Activated CD8-positive, alpha-beta T cell treated with anti-CD3 and anti-CD28 coated beads for 36 hours (primary cell): ENCODE results near the gene FCRL2. TPM values are rescaled to one million over a fixed set of nuclear protein-coding genes. Genes with fewer than 3 reads are reported as not detected.

Source experiments
- ATAC-seq: fragments of 200-7000 bp; cut with Tn5 transposase; one replicate; pipeline ENCODE4 v1.10.0; 2021; ENCODE audit warnings: mild to moderate bottlenecking, moderate library complexity
- CTCF ChIA-PET: fragments of 350-600 bp; sonication (Branson Sonifier 250); formaldehyde crosslinking; loops from one replicate; lab custom pipeline; 2021; ENCODE audit warnings: antibody characterized with exemption; lab: Charles Lee
- POLR2A ChIA-PET: fragments of 350-600 bp; sonication (Branson Sonifier 250); formaldehyde crosslinking; loops from one replicate; lab custom pipeline; 2021; ENCODE audit warnings: antibody characterized with exemption; lab: Charles Lee
- DNase-seq: peaks from one replicate; pipeline ENCODE4 v3.0.0-alpha.2; 2020
- H3K27ac Mint-ChIP-seq: one replicate; pipeline ENCODE4 v1.8.0; 2021; ENCODE audit warnings: mild to moderate bottlenecking, mixed read lengths
- H3K27me3 Mint-ChIP-seq: one replicate; pipeline ENCODE4 v1.8.0; 2021; ENCODE audit warnings: mixed read lengths
- H3K36me3 Mint-ChIP-seq: one replicate; pipeline ENCODE4 v1.8.0; 2021; ENCODE audit warnings: low read depth, mixed read lengths
- H3K4me1 Mint-ChIP-seq: one replicate; pipeline ENCODE4 v1.8.0; 2021; ENCODE audit warnings: low read depth, mixed read lengths
- H3K4me3 Mint-ChIP-seq: one replicate; pipeline ENCODE4 v1.8.0; 2021; ENCODE audit warnings: mild to moderate bottlenecking, moderate library complexity, mixed read lengths
- H3K9me3 Mint-ChIP-seq: one replicate; pipeline ENCODE4 v1.8.0; 2021; ENCODE audit warnings: mixed read lengths
- intact Hi-C: fragments of 100-400 bp; cut with micrococcal nuclease; formaldehyde crosslinking; loops from one replicate; pipeline ENCODE4 v1.10.0; 2022
- total RNA-seq, 2 experiments: library from RNA; stranded (reverse); gene quantifications; one replicate each; pipeline ENCODE4 v1.2.3, GENCODE V29; 2021
- TF ChIP-seq, protein P1 (sequence below): fragments of 200-600 bp; IDR thresholded peaks from one replicate; pipeline ENCODE4 v1.8.0; 2022; ENCODE audit warnings: antibody characterized with exemption, mild to moderate bottlenecking

Gene FCRL2
- total RNA-seq, 2 experiments from 2014 or later = not detected

DNA sequence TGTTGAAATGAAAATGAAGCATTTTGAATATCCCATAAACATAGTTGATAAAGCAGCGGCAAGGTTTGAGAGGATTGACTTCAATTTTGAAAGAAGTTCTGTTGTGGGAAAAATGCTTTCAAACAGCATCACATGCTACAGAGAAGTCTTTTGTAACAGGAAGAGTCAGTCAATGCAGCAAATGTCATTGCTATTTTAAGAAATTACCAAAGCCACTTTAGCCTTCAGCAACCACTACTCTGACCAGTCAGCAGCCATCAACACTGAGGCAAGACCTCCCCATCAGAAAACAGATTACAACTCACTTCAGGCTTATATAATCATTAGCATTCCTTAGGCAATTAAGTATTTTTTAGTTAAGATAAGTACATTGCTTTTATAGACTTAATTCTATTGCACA is 42.6 kb downstream of the FCRL2 start:
- no peak for DNase-seq
- peaks cover 6% of the 10 kb centered on the region for H3K4me1 Mint-ChIP-seq
- H3K27ac Mint-ChIP-seq = no peak overlapping the region
- H3K27me3 Mint-ChIP-seq = no peaks in the 10 kb centered on the region
- no peaks in the 10 kb centered on the region for H3K36me3 Mint-ChIP-seq
- TF ChIP-seq, protein P1, sequence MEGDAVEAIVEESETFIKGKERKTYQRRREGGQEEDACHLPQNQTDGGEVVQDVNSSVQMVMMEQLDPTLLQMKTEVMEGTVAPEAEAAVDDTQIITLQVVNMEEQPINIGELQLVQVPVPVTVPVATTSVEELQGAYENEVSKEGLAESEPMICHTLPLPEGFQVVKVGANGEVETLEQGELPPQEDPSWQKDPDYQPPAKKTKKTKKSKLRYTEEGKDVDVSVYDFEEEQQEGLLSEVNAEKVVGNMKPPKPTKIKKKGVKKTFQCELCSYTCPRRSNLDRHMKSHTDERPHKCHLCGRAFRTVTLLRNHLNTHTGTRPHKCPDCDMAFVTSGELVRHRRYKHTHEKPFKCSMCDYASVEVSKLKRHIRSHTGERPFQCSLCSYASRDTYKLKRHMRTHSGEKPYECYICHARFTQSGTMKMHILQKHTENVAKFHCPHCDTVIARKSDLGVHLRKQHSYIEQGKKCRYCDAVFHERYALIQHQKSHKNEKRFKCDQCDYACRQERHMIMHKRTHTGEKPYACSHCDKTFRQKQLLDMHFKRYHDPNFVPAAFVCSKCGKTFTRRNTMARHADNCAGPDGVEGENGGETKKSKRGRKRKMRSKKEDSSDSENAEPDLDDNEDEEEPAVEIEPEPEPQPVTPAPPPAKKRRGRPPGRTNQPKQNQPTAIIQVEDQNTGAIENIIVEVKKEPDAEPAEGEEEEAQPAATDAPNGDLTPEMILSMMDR = no peak
- H3K9me3 Mint-ChIP-seq = no peaks in the 10 kb centered on the region
- intact Hi-C loops = no loop called here
- POLR2A ChIA-PET = no interaction called here
- CTCF ChIA-PET = no interaction called here
- no peak for ATAC-seq
- H3K4me3 Mint-ChIP-seq = no peak overlapping the region

DNA sequence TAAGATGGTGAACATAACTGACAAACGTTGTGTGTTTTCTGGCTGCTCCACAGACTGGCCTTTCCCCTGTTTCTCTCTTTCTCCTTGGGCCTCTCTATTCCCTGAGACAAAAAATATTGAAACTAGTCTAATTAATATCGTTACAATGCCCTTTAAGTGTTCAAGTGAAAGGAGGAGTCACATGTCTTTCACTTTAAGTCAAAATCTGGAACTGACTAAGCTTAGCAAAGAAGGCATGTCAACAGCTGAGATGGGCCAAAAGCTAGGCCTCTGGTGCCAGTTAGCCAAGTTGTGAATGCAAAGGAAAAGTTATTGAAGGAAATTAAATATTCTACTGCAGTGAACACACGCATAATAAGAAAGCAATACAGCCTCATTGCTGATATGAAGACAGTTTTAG is 44.2 kb downstream of the FCRL2 start:
- TF ChIP-seq, protein P1 = no peak
- Mint-ChIP-seq H3K27ac (peak overlapping the region; percentile 28), H3K4me1 (peaks cover 6% of the 10 kb centered on the region), H3K4me3 (no peak overlapping the region), H3K36me3 (no peaks in the 10 kb centered on the region), H3K27me3 (no peaks in the 10 kb centered on the region), H3K9me3 (no peaks in the 10 kb centered on the region)
- DNase-seq (no peak), ATAC-seq (no peak)
- ChIA-PET POLR2A (no interaction called here), CTCF (no interaction called here)
- intact Hi-C loops = no loop called here

DNA sequence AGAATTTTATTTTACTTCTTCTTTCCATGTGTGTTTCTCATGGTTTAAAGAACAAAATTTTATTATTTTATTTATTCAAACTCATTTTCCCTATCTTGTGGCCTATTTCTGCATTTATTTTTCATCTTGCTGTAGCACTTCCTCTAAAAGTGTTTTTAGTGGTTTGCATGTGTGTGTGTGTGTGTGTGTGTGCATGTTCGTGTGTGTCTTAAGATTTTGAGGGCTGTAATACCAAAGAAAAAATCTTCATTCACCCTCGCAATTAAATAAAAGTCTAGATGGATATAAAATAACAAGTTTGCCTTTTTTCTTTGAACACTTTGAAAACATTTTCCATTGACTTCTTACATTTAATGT is 51.7 kb downstream of the FCRL2 start:
- Mint-ChIP-seq H3K27ac (peak overlapping the region; percentile 86), H3K27me3 (no peaks in the 10 kb centered on the region), H3K4me3 (no peak overlapping the region), H3K9me3 (peaks cover 7% of the 10 kb centered on the region), H3K36me3 (no peaks in the 10 kb centered on the region), H3K4me1 (peaks cover 24% of the 10 kb centered on the region)
- DNase-seq = no peak
- ChIA-PET POLR2A (no interaction called here), CTCF (no interaction called here)
- TF ChIP-seq, protein P1 = no peak
- intact Hi-C loops = no loop called here
- no peak for ATAC-seq

DNA sequence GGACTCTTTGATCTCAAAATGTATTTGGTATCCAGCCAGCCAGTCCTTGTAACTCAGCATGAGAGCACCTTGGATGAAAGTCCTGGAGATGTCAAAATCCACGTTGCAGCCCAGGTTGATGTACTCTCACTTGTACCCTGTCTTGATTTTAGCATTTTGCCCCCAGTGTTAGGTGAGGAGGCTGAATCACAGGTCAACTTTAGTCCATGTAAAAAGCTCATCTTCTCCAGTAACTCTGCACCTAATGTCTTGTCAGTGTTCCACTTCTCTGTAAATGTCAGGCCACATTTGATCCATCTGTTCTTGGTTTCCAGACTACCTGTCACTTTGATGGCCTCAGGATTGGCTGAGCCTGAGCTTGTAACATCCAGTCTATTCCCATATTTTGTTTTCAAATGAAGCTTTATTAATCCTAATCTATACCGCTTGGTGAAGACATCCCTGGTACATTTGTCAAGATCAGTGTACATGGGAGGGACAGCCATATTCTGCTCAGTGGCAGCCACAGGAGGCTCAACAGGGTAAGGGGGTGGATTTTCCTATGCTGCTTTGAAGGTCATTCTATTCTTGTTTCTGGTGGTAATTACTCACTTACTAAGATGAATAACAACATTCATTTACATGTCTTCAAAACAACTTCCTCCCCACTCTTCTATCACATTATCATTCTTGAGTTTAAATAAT is 52.3 kb downstream of the FCRL2 start:
- intact Hi-C loops = no loop called here
- DNase-seq (peak; percentile 27), ATAC-seq (peak; percentile 77)
- POLR2A ChIA-PET = no interaction called here
- Mint-ChIP-seq H3K27me3 (no peaks in the 10 kb centered on the region), H3K4me3 (no peak overlapping the region), H3K27ac (peak overlapping the region; percentile 76), H3K4me1 (peaks cover 24% of the 10 kb centered on the region), H3K36me3 (no peaks in the 10 kb centered on the region), H3K9me3 (peaks cover 7% of the 10 kb centered on the region)
- TF ChIP-seq, protein P1 = no peak
- CTCF ChIA-PET = no interaction called here

DNA sequence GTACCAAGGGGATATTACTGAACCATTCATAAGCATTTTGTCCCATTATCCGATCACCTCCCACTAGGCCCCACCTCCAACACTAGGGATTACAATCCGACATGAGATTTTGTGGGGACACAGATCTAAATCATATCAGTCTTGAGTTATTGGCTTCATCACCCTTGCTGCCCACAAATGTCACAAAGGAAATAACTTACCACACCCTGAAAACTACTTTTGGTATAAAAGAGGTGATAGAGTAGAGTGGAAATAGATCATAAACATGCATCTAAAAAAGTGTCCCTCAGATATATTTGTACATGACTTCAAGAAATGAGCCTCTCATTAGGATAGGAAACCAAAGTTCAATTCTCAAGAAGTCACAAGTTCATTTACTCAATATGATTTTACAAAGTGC is 53.8 kb downstream of the FCRL2 start:
- H3K36me3 Mint-ChIP-seq = no peaks in the 10 kb centered on the region
- CTCF ChIA-PET = no interaction called here
- POLR2A ChIA-PET = no interaction called here
- intact Hi-C loops = no loop called here
- peaks cover 24% of the 10 kb centered on the region for H3K4me1 Mint-ChIP-seq
- DNase-seq = no peak
- peak overlapping the region; percentile 73 for H3K27ac Mint-ChIP-seq
- TF ChIP-seq, protein P1 = no peak
- H3K4me3 Mint-ChIP-seq = no peak overlapping the region
- peaks cover 7% of the 10 kb centered on the region for H3K9me3 Mint-ChIP-seq
- no peaks in the 10 kb centered on the region for H3K27me3 Mint-ChIP-seq
- no peak for ATAC-seq
